Neuron (in vitro differentiated cells): ENCODE results near the gene RAB2B.
"Not testable (repeated sequence)": the region's sequence is repeated elsewhere in the genome, so short reads cannot be mapped to it uniquely, and the experiment has no call there.

ENCODE experiments used
- H2AFZ ChIP-seq: one replicate; pipeline ENCODE4 v1.6.1; 2013; ENCODE audit warnings: low read depth, mild to moderate bottlenecking, inconsistent platforms, low read length, moderate library complexity
- H3K27me3 ChIP-seq: one replicate; pipeline ENCODE4 v1.6.1; 2013; ENCODE audit warnings: low read length; ENCODE audit not compliant: insufficient read depth
- H3K36me3 ChIP-seq: one replicate; pipeline ENCODE4 v1.6.1; 2013; ENCODE audit warnings: low read length; ENCODE audit not compliant: insufficient read depth
- H3K4me1 ChIP-seq: one replicate; pipeline ENCODE4 v1.6.1; 2013; ENCODE audit warnings: low read length; ENCODE audit not compliant: insufficient read depth
- H3K4me3 ChIP-seq: 2 replicates; pipeline ENCODE4 v1.5.1; 2013; ENCODE audit warnings: mild to moderate bottlenecking, low read length, moderate library complexity
- H3K9me3 ChIP-seq: one replicate; pipeline ENCODE4 v1.6.1; 2013; ENCODE audit warnings: low read length

RAB2B gene

DNA sequence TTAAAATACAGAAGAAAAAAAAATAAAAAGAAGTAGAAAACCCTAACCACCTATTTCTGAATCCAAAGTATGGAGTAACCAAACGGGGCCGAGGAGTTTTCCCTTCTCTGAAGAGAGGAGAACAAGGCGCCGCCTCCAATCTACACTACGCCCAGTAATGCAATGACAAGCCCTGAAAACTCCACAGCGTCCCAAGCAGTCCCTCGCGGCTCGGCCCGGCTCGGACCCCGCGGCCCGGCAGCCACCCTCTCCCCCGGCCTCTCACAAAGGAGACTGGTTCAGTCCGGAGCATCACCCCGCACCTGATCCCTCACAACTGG lies 21.2 kb downstream of the RAB2B start:
- Histone ChIP-seq H3K27me3 (no peaks in the 10 kb centered on the region), H3K4me3 (peak overlapping the region; percentile 82), H2AFZ (peak overlapping the region; percentile 51), H3K4me1 (peaks cover 14% of the 10 kb centered on the region), H3K36me3 (peaks cover 16% of the 10 kb centered on the region), H3K9me3 (no peaks in the 10 kb centered on the region)

- H3K4me1 ChIP-seq: peaks cover 14% of the 10 kb centered on the region
Observed at GRCh38 chr14:21454843-21455544, 21.8 kb downstream of the RAB2B start.

DNA sequence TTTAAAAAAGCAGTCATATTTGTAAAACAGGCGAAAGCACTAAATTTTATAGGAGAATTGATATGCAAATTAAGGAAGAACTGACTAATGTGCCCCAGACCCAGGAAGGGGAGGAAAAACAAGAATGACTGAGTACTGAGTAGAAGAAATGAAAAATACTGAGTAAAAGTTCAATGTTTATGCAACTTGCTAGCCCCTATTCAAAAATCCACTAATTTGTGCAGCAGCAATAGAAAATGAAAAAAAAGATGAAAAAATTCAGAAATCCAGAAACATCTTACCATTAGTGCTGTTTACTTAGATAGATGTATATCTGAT lies 26.9 kb downstream of the RAB2B start:
- Histone ChIP-seq H3K4me3 (no peak overlapping the region), H3K36me3 (peaks cover 14% of the 10 kb centered on the region), H3K27me3 (no peaks in the 10 kb centered on the region), H3K9me3 (peaks cover 2% of the 10 kb centered on the region), H3K4me1 (peaks cover 10% of the 10 kb centered on the region), H2AFZ (no peak overlapping the region)

More at GRCh38 chr14:21454843-21455544, 21.8 kb downstream of the RAB2B start:
- no peaks in the 10 kb centered on the region for H3K27me3 ChIP-seq
- peak overlapping the region; percentile 82 for H3K4me3 ChIP-seq
- H3K9me3 ChIP-seq: no peaks in the 10 kb centered on the region
- H2AFZ ChIP-seq: no peak overlapping the region
- peaks cover 14% of the 10 kb centered on the region for H3K36me3 ChIP-seq

DNA sequence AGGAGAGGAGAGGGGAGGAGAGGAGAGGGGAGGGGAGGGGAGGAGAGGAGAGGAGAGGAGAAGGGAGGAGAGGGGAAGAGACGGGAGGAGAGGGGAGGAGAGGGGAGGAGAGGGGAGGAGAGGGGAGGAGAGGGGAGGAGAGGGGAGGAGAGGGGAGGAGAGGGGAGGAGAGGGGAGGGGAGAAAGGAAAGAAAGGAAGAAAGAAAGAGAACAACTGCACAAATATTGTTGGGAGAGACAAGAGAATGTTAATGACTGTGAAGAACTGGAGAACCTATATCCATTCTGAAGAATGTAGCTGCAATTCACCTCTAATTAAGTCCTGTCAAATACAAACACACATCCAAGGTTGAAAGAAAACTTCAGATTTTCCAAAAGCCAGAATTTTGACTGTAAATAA lies 34.1 kb downstream of the RAB2B start:
- H3K27me3 ChIP-seq, H3K4me3 ChIP-seq, H3K9me3 ChIP-seq, H2AFZ ChIP-seq, H3K4me1 ChIP-seq, H3K36me3 ChIP-seq: not testable (repeated sequence)

GRCh38 chr14:21440859-21441258 lies 35.9 kb downstream of the RAB2B start:
- Histone ChIP-seq H3K4me3 (no peak overlapping the region), H3K27me3 (no peaks in the 10 kb centered on the region), H2AFZ (no peak overlapping the region), H3K36me3 (peaks cover 2% of the 10 kb centered on the region), H3K4me1 (peaks cover 7% of the 10 kb centered on the region), H3K9me3 (no peaks in the 10 kb centered on the region)

- Histone ChIP-seq H3K4me1 (peaks cover 11% of the 10 kb centered on the region), H3K27me3 (no peaks in the 10 kb centered on the region), H3K36me3 (peaks cover 8% of the 10 kb centered on the region), H2AFZ (peak overlapping the region; percentile 33), H3K9me3 (no peaks in the 10 kb centered on the region), H3K4me3 (peak overlapping the region; percentile 80)
Observed at GRCh38 chr14:21437063-21437901, 39.5 kb downstream of the RAB2B start.

GRCh38 chr14:21436567-21437062 lies 40.1 kb downstream of the RAB2B start:
- Histone ChIP-seq H3K9me3 (no peaks in the 10 kb centered on the region), H3K36me3 (peaks cover 8% of the 10 kb centered on the region), H2AFZ (peak overlapping the region; percentile 33), H3K4me3 (peak overlapping the region; percentile 80), H3K4me1 (peaks cover 11% of the 10 kb centered on the region), H3K27me3 (no peaks in the 10 kb centered on the region)

DNA sequence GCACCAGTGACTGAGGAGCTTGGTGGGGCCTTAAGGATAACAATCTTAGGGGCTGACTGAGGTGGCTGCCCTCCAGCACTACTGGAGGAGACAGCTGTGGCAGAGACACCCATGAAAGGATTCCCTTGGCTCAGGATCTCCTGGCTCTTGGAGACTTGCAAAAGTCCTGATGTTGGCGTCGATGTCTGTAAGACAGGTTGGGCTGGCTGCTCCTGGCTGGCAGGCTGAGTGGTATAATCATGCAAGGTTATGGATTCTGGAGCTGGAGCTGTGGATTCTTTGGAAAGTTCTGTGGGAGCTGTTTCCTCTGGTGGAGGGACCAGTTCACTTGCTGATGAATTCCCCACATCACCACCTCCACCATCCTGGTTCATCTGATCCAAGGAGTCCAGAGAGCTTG lies 45.6 kb downstream of the RAB2B start:
- Histone ChIP-seq H3K36me3 (peaks cover 56% of the 10 kb centered on the region), H3K9me3 (no peaks in the 10 kb centered on the region), H2AFZ (no peak overlapping the region), H3K4me3 (no peak overlapping the region), H3K4me1 (peaks cover 6% of the 10 kb centered on the region), H3K27me3 (no peaks in the 10 kb centered on the region)

DNA sequence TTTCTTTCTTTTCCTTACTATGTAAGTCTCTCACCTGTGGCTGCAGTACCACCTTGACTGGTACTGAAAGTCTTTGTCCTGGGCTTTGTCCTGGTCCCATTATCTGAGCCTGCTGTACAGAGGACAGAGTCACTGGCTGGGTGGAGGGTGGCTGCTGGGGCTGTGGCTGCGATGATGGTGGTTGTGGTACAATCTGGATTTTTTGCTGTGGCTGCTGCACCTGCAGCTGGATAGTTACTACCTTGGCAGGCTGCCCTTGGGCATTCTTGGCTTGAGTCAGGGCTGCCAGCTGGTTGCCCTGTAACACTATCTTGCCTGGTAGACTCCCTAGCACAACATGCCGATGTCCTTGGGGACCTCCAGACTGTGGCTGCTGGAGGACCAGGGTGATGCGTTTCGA lies 47.8 kb downstream of the RAB2B start:
- Histone ChIP-seq H2AFZ (no peak overlapping the region), H3K4me1 (no peaks in the 10 kb centered on the region), H3K27me3 (no peaks in the 10 kb centered on the region), H3K36me3 (peaks cover 74% of the 10 kb centered on the region), H3K4me3 (no peak overlapping the region), H3K9me3 (no peaks in the 10 kb centered on the region)

DNA sequence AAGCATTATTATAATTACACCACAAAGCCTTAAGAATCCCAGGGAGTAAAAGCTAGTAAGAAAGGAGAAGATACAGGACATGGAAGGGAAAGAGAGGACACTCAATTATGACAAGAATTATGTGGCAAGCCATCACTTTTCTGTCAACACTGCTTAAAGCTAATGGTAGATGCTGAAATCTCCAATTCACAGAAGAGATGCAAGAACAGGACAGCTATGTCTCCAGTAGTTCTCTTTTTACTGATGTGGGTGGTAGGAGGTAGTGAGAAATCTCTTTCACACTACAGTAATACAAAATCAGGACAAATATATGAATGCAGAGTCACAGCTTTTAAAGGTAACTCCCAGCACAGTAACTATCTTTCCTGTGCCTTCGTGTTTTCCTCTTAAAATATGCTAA lies 50.1 kb downstream of the RAB2B start:
- no peaks in the 10 kb centered on the region for H3K9me3 ChIP-seq
- no peak overlapping the region for H3K4me3 ChIP-seq
- peaks cover 89% of the 10 kb centered on the region for H3K36me3 ChIP-seq
- H3K27me3 ChIP-seq: no peaks in the 10 kb centered on the region
- no peaks in the 10 kb centered on the region for H3K4me1 ChIP-seq
- no peak overlapping the region for H2AFZ ChIP-seq

DNA sequence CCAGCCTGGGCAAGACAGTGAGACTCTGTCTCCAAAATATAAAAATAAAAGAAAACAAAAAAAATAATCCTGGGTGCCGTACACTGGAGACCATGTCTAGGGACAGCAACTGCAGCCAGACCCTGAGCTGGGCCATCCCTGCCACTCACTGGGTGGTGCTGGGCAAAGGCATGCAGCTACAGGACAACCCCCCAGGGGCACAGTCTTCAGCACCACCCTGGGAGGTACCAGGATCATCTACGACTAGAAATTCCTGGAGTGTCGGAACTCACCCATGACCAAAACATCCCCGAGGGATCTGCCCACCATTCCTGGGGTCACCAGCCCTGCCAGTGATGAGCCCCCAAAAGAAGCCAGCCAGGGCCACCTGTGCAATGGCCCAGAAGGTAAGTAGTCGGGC lies 57.2 kb downstream of the RAB2B start:
- no peaks in the 10 kb centered on the region for H3K27me3 ChIP-seq
- H2AFZ ChIP-seq: no peak overlapping the region
- H3K4me3 ChIP-seq: no peak overlapping the region
- H3K36me3 ChIP-seq: peaks cover 78% of the 10 kb centered on the region
- H3K4me1 ChIP-seq: no peaks in the 10 kb centered on the region
- no peaks in the 10 kb centered on the region for H3K9me3 ChIP-seq

DNA sequence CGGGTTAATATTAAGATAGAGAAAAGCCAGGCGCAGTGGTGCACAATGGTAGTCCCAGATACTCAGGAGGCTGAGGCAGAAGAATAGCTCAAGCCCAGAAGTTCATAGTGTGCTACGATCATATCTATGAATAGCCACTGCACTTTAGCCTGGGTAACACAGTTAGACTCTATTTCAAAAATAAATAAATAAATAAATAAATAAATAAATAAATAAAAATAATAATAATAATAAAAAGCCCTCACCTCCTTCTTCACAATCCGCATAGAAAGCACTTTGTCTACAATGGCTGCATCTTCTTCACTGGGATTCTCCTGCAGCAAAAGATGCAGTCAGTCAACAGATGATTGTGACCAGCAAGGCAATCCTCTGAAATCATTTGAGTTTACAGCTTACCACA lies 61.4 kb downstream of the RAB2B start:
- peaks cover 83% of the 10 kb centered on the region for H3K36me3 ChIP-seq
- no peaks in the 10 kb centered on the region for H3K9me3 ChIP-seq

DNA sequence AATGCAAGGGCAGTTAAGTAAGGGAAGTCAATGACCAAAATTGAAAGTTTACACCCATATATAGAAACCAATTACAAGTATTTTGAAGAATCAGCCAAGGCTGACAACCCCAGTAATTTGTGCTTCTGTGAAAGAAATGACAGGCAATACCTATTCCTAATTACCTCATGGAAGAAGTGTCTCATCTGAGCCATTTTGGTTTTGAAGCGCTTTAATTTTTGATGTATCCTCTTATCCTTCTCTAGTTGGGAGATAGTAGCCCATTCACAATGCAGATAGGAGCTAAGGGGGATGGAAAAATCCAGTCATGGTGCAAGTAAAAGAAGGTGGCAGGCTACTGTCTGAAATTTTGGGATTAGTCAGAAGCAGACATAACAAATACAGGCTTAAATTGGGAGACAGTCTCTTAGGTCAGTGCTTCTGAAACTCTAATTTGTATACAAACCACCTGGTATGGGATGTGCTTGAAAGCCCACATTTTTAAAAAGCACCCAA lies 62.6 kb downstream of the RAB2B start:
- Histone ChIP-seq H2AFZ (no peak overlapping the region), H3K27me3 (no peaks in the 10 kb centered on the region), H3K4me3 (no peak overlapping the region), H3K9me3 (no peaks in the 10 kb centered on the region), H3K4me1 (no peaks in the 10 kb centered on the region), H3K36me3 (peaks cover 85% of the 10 kb centered on the region)

More for the DNA sequence above, 61.4 kb downstream of the RAB2B start:
- Histone ChIP-seq H2AFZ (no peak overlapping the region), H3K27me3 (no peaks in the 10 kb centered on the region), H3K4me3 (no peak overlapping the region), H3K4me1 (no peaks in the 10 kb centered on the region)
